Ishikawa (cell line): ENCODE measurements around the gene STX3.

Experiments
- CEBPB ChIP-seq: IDR thresholded peaks from 2 replicates; pipeline ENCODE4 v1.6.1; 2012
- CREB1 ChIP-seq: IDR thresholded peaks from 2 replicates; pipeline ENCODE4 v1.6.1; 2012; ENCODE audit warnings: low read depth
- EGR1 ChIP-seq: IDR thresholded peaks from 2 replicates; pipeline ENCODE4 v1.6.1; 2012
- EP300 ChIP-seq: IDR thresholded peaks from 2 replicates; pipeline ENCODE4 v1.6.1; 2012; ENCODE audit warnings: borderline replicate concordance
- FOXM1 ChIP-seq: IDR thresholded peaks from 2 replicates; pipeline ENCODE4 v1.6.1; 2012; ENCODE audit warnings: low read depth, borderline replicate concordance
- NFIC ChIP-seq: IDR thresholded peaks from 2 replicates; pipeline ENCODE4 v1.6.1; 2012
- RAD21 ChIP-seq: IDR thresholded peaks from 2 replicates; pipeline ENCODE4 v1.6.1; 2012; ENCODE audit warnings: low read depth
- TAF1 ChIP-seq: IDR thresholded peaks from 2 replicates; pipeline ENCODE4 v1.6.1; 2012; ENCODE audit warnings: low read depth, mild to moderate bottlenecking
- TCF12 ChIP-seq: IDR thresholded peaks from 2 replicates; pipeline ENCODE4 v1.6.1; 2012; ENCODE audit warnings: low read depth
- TEAD4 ChIP-seq: IDR thresholded peaks from 2 replicates; pipeline ENCODE4 v1.6.1; 2012
- YY1 ChIP-seq: IDR thresholded peaks from 2 replicates; pipeline ENCODE4 v1.6.1; 2012; ENCODE audit warnings: low read depth
- ZBTB7A ChIP-seq: IDR thresholded peaks from 2 replicates; pipeline ENCODE4 v1.6.1; 2012; ENCODE audit warnings: low read depth
- TF ChIP-seq, protein P1 (sequence below): IDR thresholded peaks from 2 replicates; pipeline ENCODE4 v1.6.1; 2012
- TF ChIP-seq, protein P2 (sequence below): IDR thresholded peaks from 2 replicates; pipeline ENCODE4 v1.6.1; 2012; ENCODE audit warnings: low read depth, mild to moderate bottlenecking
- TF ChIP-seq, protein P3 (sequence below): IDR thresholded peaks from 2 replicates; pipeline ENCODE4 v1.6.1; 2012

Gene STX3

DNA sequence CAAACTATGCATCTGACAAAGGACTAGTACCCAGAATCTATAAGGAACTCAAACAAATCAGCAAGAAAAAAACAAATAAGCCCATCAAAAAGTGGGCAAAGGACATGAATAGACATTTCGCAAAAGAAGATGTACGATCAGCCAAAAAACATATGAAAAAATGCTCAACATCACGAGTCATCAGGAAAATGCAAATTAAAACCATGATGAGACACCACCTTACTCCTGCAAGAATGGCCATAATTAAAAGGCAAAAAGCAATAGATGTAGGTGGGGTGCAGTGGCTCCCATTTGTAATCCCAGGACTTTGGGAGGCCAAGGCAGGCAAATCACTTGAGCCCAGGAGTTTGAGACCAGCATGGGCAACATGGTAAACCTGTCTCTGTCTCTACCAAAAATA is 31.1 kb upstream of the STX3 start:
- TF ChIP-seq TEAD4, result no peak
- TF ChIP-seq, protein P1, sequence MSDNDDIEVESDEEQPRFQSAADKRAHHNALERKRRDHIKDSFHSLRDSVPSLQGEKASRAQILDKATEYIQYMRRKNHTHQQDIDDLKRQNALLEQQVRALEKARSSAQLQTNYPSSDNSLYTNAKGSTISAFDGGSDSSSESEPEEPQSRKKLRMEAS, result no peak
- no peak for TF ChIP-seq CEBPB
- no peak for TF ChIP-seq TCF12
- TF ChIP-seq NFIC, result no peak
- no peak for TF ChIP-seq EGR1
- TF ChIP-seq EP300, result no peak
- TF ChIP-seq, protein P2, sequence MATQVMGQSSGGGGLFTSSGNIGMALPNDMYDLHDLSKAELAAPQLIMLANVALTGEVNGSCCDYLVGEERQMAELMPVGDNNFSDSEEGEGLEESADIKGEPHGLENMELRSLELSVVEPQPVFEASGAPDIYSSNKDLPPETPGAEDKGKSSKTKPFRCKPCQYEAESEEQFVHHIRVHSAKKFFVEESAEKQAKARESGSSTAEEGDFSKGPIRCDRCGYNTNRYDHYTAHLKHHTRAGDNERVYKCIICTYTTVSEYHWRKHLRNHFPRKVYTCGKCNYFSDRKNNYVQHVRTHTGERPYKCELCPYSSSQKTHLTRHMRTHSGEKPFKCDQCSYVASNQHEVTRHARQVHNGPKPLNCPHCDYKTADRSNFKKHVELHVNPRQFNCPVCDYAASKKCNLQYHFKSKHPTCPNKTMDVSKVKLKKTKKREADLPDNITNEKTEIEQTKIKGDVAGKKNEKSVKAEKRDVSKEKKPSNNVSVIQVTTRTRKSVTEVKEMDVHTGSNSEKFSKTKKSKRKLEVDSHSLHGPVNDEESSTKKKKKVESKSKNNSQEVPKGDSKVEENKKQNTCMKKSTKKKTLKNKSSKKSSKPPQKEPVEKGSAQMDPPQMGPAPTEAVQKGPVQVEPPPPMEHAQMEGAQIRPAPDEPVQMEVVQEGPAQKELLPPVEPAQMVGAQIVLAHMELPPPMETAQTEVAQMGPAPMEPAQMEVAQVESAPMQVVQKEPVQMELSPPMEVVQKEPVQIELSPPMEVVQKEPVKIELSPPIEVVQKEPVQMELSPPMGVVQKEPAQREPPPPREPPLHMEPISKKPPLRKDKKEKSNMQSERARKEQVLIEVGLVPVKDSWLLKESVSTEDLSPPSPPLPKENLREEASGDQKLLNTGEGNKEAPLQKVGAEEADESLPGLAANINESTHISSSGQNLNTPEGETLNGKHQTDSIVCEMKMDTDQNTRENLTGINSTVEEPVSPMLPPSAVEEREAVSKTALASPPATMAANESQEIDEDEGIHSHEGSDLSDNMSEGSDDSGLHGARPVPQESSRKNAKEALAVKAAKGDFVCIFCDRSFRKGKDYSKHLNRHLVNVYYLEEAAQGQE, result no peak
- TF ChIP-seq, protein P3, sequence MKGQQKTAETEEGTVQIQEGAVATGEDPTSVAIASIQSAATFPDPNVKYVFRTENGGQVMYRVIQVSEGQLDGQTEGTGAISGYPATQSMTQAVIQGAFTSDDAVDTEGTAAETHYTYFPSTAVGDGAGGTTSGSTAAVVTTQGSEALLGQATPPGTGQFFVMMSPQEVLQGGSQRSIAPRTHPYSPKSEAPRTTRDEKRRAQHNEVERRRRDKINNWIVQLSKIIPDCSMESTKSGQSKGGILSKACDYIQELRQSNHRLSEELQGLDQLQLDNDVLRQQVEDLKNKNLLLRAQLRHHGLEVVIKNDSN, result no peak
- no peak for TF ChIP-seq TAF1
- TF ChIP-seq ZBTB7A, result no peak
- TF ChIP-seq YY1, result no peak
- no peak for TF ChIP-seq FOXM1
- TF ChIP-seq CREB1, result no peak
- no peak for TF ChIP-seq RAD21

DNA sequence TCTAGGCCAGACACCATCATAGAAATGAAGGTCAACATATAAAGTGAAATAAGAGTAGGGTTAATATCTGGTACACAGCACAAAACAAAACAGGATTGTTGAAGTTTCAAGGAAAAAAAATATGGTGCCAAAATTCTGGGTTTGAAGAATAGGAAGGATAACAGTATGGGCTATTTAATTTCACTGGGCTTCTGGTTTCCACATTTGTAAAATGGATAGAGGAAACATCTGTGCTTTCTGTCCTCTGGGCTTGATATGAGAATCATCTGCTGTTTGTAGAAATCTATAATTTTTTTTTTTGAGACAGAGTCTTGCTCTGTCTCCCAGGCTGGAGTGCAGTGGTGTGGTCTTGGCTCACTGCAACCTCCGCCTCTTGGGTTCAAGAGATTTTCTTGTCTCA is 27.8 kb upstream of the STX3 start:
- TF ChIP-seq TAF1, result no peak
- TF ChIP-seq, protein P1, result no peak
- TF ChIP-seq CREB1, result no peak
- no peak for TF ChIP-seq FOXM1
- TF ChIP-seq NFIC, result no peak
- TF ChIP-seq ZBTB7A, result no peak
- TF ChIP-seq RAD21, result no peak
- TF ChIP-seq, protein P2, result no peak
- no peak for TF ChIP-seq EP300
- no peak for TF ChIP-seq TEAD4

DNA sequence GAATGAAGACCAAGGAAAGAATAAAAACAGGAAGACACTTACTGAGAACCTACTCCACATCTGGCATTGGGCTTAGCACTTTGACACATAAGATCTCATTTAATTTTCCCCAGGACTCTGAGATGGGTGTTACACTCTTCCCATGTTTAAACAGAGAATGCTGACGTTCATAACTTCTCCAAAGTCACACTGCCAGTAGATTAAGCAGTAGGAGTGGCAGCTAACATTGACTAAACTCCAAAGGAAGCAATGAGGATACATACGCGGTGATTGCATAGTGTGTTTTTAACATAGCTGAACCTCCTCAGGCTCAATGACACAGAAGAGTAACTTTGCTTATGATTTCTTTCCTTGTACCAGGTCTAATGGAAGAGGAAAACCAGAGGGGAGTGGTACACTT is 27.0 kb upstream of the STX3 start:
- TF ChIP-seq TCF12, result no peak
- no peak for TF ChIP-seq NFIC
- TF ChIP-seq EGR1, result no peak
- TF ChIP-seq CREB1, result no peak
- TF ChIP-seq YY1, result no peak
- TF ChIP-seq, protein P2, result no peak
- TF ChIP-seq, protein P1, result no peak
- TF ChIP-seq ZBTB7A, result no peak
- no peak for TF ChIP-seq RAD21
- no peak for TF ChIP-seq TAF1
- TF ChIP-seq CEBPB, result no peak
- TF ChIP-seq, protein P3, result no peak
- no peak for TF ChIP-seq FOXM1
- TF ChIP-seq TEAD4, result no peak

DNA sequence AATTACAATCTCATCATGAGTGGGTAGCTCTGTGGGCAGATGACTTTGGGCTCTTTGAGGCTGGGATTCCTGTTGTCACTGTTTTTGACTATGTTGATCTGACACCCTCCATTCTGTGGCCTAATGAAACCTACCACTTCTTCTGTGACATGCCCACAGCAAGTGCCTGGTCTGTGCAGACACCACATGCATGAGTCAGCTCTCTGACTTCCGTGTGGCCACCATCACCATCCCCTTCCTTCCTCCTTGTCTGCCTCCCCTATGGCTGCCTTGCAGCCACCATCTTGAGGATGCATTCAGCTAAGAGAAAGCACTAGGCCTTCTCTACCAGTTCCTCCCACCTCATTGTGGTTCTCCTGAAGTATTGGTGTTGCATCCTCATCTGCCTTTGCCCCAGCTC is 26.3 kb upstream of the STX3 start:
- TF ChIP-seq EP300 (no peak), YY1 (no peak), TCF12 (no peak), CEBPB (no peak), EGR1 (no peak), TAF1 (no peak), CREB1 (no peak), TEAD4 (no peak), RAD21 (no peak), FOXM1 (no peak), ZBTB7A (no peak), NFIC (no peak)
- TF ChIP-seq, protein P2, result no peak
- TF ChIP-seq, protein P1, result no peak
- TF ChIP-seq, protein P3, result no peak
